GM12878 (cell line): Measurements from ENCODE around the gene ARMC10. TPM values are rescaled to one million over a fixed set of nuclear protein-coding genes. Genes with fewer than 3 reads are reported as not detected.

Source experiments
- ATAC-seq: fragments of 200-7000 bp; cut with Tn5 transposase; 3 replicates; pipeline ENCODE4 v1.9.1; 2020; ENCODE audit warnings: mild to moderate bottlenecking, moderate library complexity
- BruUV-seq: library from RNA; stranded (reverse); fragments of 400-500 nt; replicated peaks from 2 replicates; lab custom pipeline; 2021; lab: Mats Ljungman, UMichigan
- CTCF ChIA-PET: fragments of 300-600 bp; sonication (Branson Sonifier 250); formaldehyde crosslinking; extraction: SDS; loops from one replicate; lab custom pipeline; 2021; ENCODE audit warnings: inconsistent platforms; lab: Yijun Ruan, JAX
- POLR2A ChIA-PET: fragments of 350-600 bp; formaldehyde crosslinking; extraction: SDS; loops from one replicate; lab custom pipeline; 2021; ENCODE audit warnings: inconsistent platforms; lab: Charles Lee
- RAD21 ChIA-PET: fragments of 300-600 bp; sonication (Branson Sonifier 250); formaldehyde crosslinking; loops from one replicate; lab custom pipeline; 2023; ENCODE audit warnings: antibody characterized with exemption; ENCODE audit not compliant: unreplicated experiment; lab: Charles Lee
- SMC1A ChIA-PET: fragments of 300-600 bp; sonication (Branson Sonifier 250); formaldehyde crosslinking; loops from one replicate; lab custom pipeline; 2023; ENCODE audit not compliant: unreplicated experiment, uncharacterized antibody; lab: Charles Lee
- DNase-seq: peaks from one replicate; pipeline ENCODE4 v3.0.0-alpha.2; 2011; ENCODE audit warnings: low read depth, low spot score
- FAIRE-seq: peaks from 3 replicates; lab custom pipeline; 2011; peaks lifted over from hg19 to GRCh38; lab: Jason Lieb, UNC
- H2AFZ ChIP-seq: 2 replicates; pipeline ENCODE4 v1.6.0; 2011; ENCODE audit warnings: low read depth, low read length, control low read depth; ENCODE audit not compliant: control insufficient read depth
- H3K27ac ChIP-seq: 2 replicates; pipeline ENCODE4 v1.5.1; 2011; ENCODE audit warnings: control low read depth; ENCODE audit not compliant: control insufficient read depth, insufficient read depth
- H3K27me3 ChIP-seq, 2 experiments: replicated peaks in 1 of 2; 2 replicates each; pipeline versions ENCODE4 v1.6.0 to v1.6.1; 2011; ENCODE audit warnings: low read length in 1 of 2; ENCODE audit not compliant: control insufficient read depth in 2 of 2, insufficient read depth in 2 of 2
- H3K36me3 ChIP-seq, 2 experiments: 2 replicates each; pipeline ENCODE4 v1.5.1; 2011; ENCODE audit warnings: low read length in 1 of 2; ENCODE audit not compliant: control insufficient read depth in 2 of 2, insufficient read depth in 2 of 2
- H3K4me1 ChIP-seq: 2 replicates; pipeline ENCODE4 v1.6.1; 2011; ENCODE audit warnings: mild to moderate bottlenecking, low read length, moderate library complexity, mixed read lengths; ENCODE audit not compliant: control insufficient read depth, insufficient read depth
- H3K4me2 ChIP-seq: 2 replicates; pipeline ENCODE4 v1.6.0; 2011; ENCODE audit warnings: control low read depth; ENCODE audit not compliant: control insufficient read depth, insufficient read depth
- H3K4me3 ChIP-seq: fragments of 200-600 bp; sonication (generic); 2 replicates; pipeline ENCODE4 v1.5.1; 2016
- H3K79me2 ChIP-seq: 2 replicates; pipeline ENCODE4 v1.6.0; 2011; ENCODE audit warnings: low read length; ENCODE audit not compliant: control insufficient read depth, insufficient read depth
- H3K9ac ChIP-seq: 2 replicates; pipeline ENCODE4 v1.8.0; 2011; ENCODE audit warnings: low read length, control low read depth, mixed read lengths; ENCODE audit not compliant: control insufficient read depth, insufficient read depth
- H3K9me3 ChIP-seq: replicated peaks from 3 replicates; pipeline ENCODE4 v1.5.1; 2011; ENCODE audit warnings: mild to moderate bottlenecking, low read length; ENCODE audit not compliant: control insufficient read depth, insufficient read depth
- H4K20me1 ChIP-seq: 2 replicates; pipeline ENCODE4 v1.6.0; 2011; ENCODE audit not compliant: control insufficient read depth, insufficient read depth
- CTCF ChIP-seq, 3 experiments: IDR thresholded peaks in 2 of 3; conservative IDR thresholded peaks in 1 of 3; 2 replicates each; pipeline ENCODE4 v1.5.1; 2011; ENCODE audit warnings: low read depth in 3 of 3, low read length in 3 of 3, mild to moderate bottlenecking in 3 of 3, control low read depth in 2 of 3, moderate library complexity in 2 of 3, inconsistent platforms in 1 of 3, mixed read lengths in 1 of 3; ENCODE audit not compliant: control insufficient read depth in 2 of 3, insufficient read depth in 1 of 3; ENCODE audit errors: extremely low read depth in 1 of 3
- FOXK2 ChIP-seq: fragments of 450-650 bp; IDR thresholded peaks from 2 replicates; pipeline ENCODE4 v1.6.1; 2017; ENCODE audit warnings: mild to moderate bottlenecking, moderate library complexity
- GABPA ChIP-seq: IDR thresholded peaks from 2 replicates; pipeline ENCODE4 v1.6.1; 2014; ENCODE audit warnings: antibody characterized with exemption, low read depth, mild to moderate bottlenecking, inconsistent platforms
- HDAC6 ChIP-seq: fragments of 200-600 bp; sonication (generic); IDR thresholded peaks from one replicate; pipeline ENCODE4 v1.8.0; 2017; ENCODE audit warnings: antibody characterized with exemption; ENCODE audit not compliant: unreplicated experiment
- HDGF ChIP-seq: fragments of 450-650 bp; IDR thresholded peaks from 2 replicates; pipeline ENCODE4 v1.6.1; 2016; ENCODE audit warnings: antibody characterized with exemption
- KAT2A ChIP-seq: conservative IDR thresholded peaks from 2 replicates; pipeline ENCODE4 v1.6.1; 2011; ENCODE audit warnings: low read depth, low read length; ENCODE audit not compliant: control insufficient read depth
- MEF2A ChIP-seq: IDR thresholded peaks from 2 replicates; pipeline ENCODE4 v1.6.1; 2011; ENCODE audit warnings: low read depth, mild to moderate bottlenecking, low read length, moderate library complexity; ENCODE audit not compliant: insufficient read depth
- MYC ChIP-seq: IDR thresholded peaks from 2 replicates; pipeline ENCODE4 v1.6.1; 2011; ENCODE audit warnings: mild to moderate bottlenecking, low read length, moderate library complexity, inconsistent platforms; ENCODE audit not compliant: insufficient read depth, insufficient replicate concordance, insufficient read length, severe bottlenecking
- RAD21 ChIP-seq: IDR thresholded peaks from 2 replicates; pipeline ENCODE4 v1.6.1; 2011; ENCODE audit warnings: mild to moderate bottlenecking, low read depth, low read length, moderate library complexity; ENCODE audit not compliant: insufficient read depth
- RUNX3 ChIP-seq: IDR thresholded peaks from 2 replicates; pipeline ENCODE4 v1.6.1; 2012; ENCODE audit warnings: low read length, inconsistent platforms
- SMC3 ChIP-seq: IDR thresholded peaks from 2 replicates; pipeline ENCODE4 v1.6.1; 2011; ENCODE audit warnings: low read length, improper control_type of control experiment, borderline replicate concordance
- SREBF1 ChIP-seq: IDR thresholded peaks from 2 replicates; pipeline ENCODE4 v1.6.1; 2012; ENCODE audit warnings: mild to moderate bottlenecking, low read length
- SRF ChIP-seq, 2 experiments: IDR thresholded peaks; 2 replicates each; pipeline ENCODE4 v1.6.1; 2011; ENCODE audit warnings: low read depth in 2 of 2, low read length in 2 of 2, mild to moderate bottlenecking in 1 of 2, moderate library complexity in 1 of 2
- SUPT20H ChIP-seq: IDR thresholded peaks from 2 replicates; pipeline ENCODE4 v1.6.1; 2011; ENCODE audit warnings: low read depth, mild to moderate bottlenecking, low read length, moderate library complexity, borderline replicate concordance; ENCODE audit not compliant: control insufficient read depth
- SUZ12 ChIP-seq: fragments of 200-600 bp; sonication (generic); IDR thresholded peaks from one replicate; pipeline ENCODE4 v1.6.1; 2018; ENCODE audit warnings: antibody characterized with exemption, mild to moderate bottlenecking; ENCODE audit not compliant: unreplicated experiment
- TARDBP ChIP-seq: IDR thresholded peaks from 2 replicates; pipeline ENCODE4 v1.6.1; 2016; ENCODE audit warnings: borderline replicate concordance
- TCF7 ChIP-seq: IDR thresholded peaks from 2 replicates; pipeline ENCODE4 v1.6.1; 2014; ENCODE audit warnings: antibody characterized with exemption, borderline replicate concordance
- YY1 ChIP-seq: IDR thresholded peaks from 2 replicates; pipeline ENCODE4 v1.6.1; 2011; ENCODE audit warnings: low read depth, mild to moderate bottlenecking, low read length
- ZBTB4 ChIP-seq: fragments of 450-650 bp; formaldehyde crosslinking; IDR thresholded peaks from 2 replicates; pipeline ENCODE4 v1.4.0; 2022; ENCODE audit warnings: mild to moderate bottlenecking, moderate library complexity
- ZNF24 ChIP-seq: fragments of 450-650 bp; IDR thresholded peaks from 2 replicates; pipeline ENCODE4 v1.6.1; 2017; ENCODE audit warnings: antibody characterized with exemption, mild to moderate bottlenecking
- ZNF274 ChIP-seq: IDR thresholded peaks from one replicate; pipeline ENCODE4 v1.8.0; 2011; ENCODE audit not compliant: insufficient read length, insufficient read depth
- WGBS: methylation state at CpG from one replicate; pipeline ENCODE4 v1.1.6; 2016; ENCODE audit warnings: low lambda C conversion rate; ENCODE audit not compliant: insufficient replicate concordance, insufficient coverage; ENCODE audit errors: missing lambda C conversion rate; 5-methylcytosine and 5-hydroxymethylcytosine counted together
- in situ Hi-C: fragments of 300-500 bp; cut with MboI; formaldehyde crosslinking; loops from 9 replicates; pipeline ENCODE4 v1.14.3; 2018; ENCODE audit warnings: mixed read lengths
- intact Hi-C: fragments of 100-400 bp; cut with micrococcal nuclease; formaldehyde crosslinking; loops from one replicate; pipeline ENCODE4 v1.14.2; 2022; ENCODE audit not compliant: unreplicated experiment
- polyA plus RNA-seq, 11 experiments: library from polyadenylated mRNA; depleted of rRNA in 4 of 11; unstranded in 6 of 11; stranded (reverse) in 5 of 11; fragments of >200 nt; fragmentation: Nextera tagmentation in 4 of 11; fragmentation: Illumina TruSeq in 1 of 11; extraction: Ambion mirVana in 4 of 11; extraction: Trizol in 1 of 11; gene quantifications; 1 replicate in 1 of 11; 2 replicates in 10 of 11; pipeline versions ENCODE4 v1.2.1 to v1.2.3, GENCODE V29; 2011 to 2016; ENCODE audit warnings: inconsistent platforms in 2 of 11, missing spikeins in 2 of 11, low read depth in 1 of 11
- total RNA-seq, 4 experiments: library from RNA; depleted of rRNA in 3 of 4; stranded (reverse); fragments of >200 nt in 3 of 4; fragmentation: Illumina TruSeq in 1 of 4; extraction: Trizol in 1 of 4; gene quantifications; 2 replicates each; pipeline versions ENCODE4 v1.2.1 to v1.2.3, GENCODE V29; 2013 to 2021

The ARMC10 gene
- total and polyA plus RNA-seq, 10 of the 15 experiments (the other 5 are each of a cell fraction or from before 2014, with no cell fraction given) = 7.0 to 38.2 (median 24.1) TPM

- ChIA-PET CTCF (interaction anchor here (1.0 to 2.1 kb wide), 5 partner anchors 10 to 340 kb away, joined by 3 to 10 read pairs (median 8); partner anchors contain the start of genes ARMC10, FAM185A and FBXL13), POLR2A (no interaction called here), RAD21 (interaction anchor here (0.8 to 1.0 kb wide), 2 partner anchors 9 to 191 kb away, joined by 3 read pairs; partner anchors contain the start of genes ARMC10 and FBXL13), SMC1A (interaction anchor here (1.6 kb wide), 2 partner anchors 13 to 308 kb away, joined by 5 to 7 read pairs; no protein-coding TSS in a partner anchor)
- in situ Hi-C loops = no loop called here
- H3K9ac ChIP-seq = no peak overlapping the region
- intact Hi-C loops = loop anchor here (5.0 kb wide), 1 partner anchor 318 kb away; the partner anchor contains the start of gene FAM185A
- DNase-seq = no peak
- no TSS peak for BruUV-seq
- H3K27me3 ChIP-seq = no peaks in the 10 kb centered on the region
- no peaks in the 10 kb centered on the region for H3K4me1 ChIP-seq
- no peaks in the 10 kb centered on the region for H4K20me1 ChIP-seq
- no peaks in the 10 kb centered on the region for H3K9me3 ChIP-seq
- no peak for FAIRE-seq
- H3K4me3 ChIP-seq = no peak overlapping the region
- WGBS = 0% methylated on average over 1 of the region's 1 CpG
- no peaks in the 10 kb centered on the region for H3K79me2 ChIP-seq
- H3K27ac ChIP-seq = no peak overlapping the region
- peak; percentile 96 for ATAC-seq
- H3K4me2 ChIP-seq = no peak overlapping the region
- H3K36me3 ChIP-seq = no peaks in the 10 kb centered on the region
- no peak overlapping the region for H2AFZ ChIP-seq
- TF ChIP-seq MYC (no peak), SMC3 (peak; percentile 54; the same call in 1 of the 2 replicates), RUNX3 (no peak), TCF7 (no peak), ZNF24 (no peak), RAD21 (peak; percentile 48), FOXK2 (no peak), ZNF274 (no peak), SRF (IDR thresholded peaks at IDR 0.05; ENCODE audit: low read depth in 2 of 2, low read length in 2 of 2) (no peak), SREBF1 (no peak), KAT2A (no peak), HDGF (no peak), YY1 (0 out of 2 replicates have a peak, but pooled peaks have one; percentile 36), SUPT20H (no peak), MEF2A (no peak), GABPA (no peak), TARDBP (no peak), SUZ12 (no peak), CTCF (IDR thresholded peaks at IDR 0.05 in 2 of 3, conservative IDR thresholded peaks at IDR 0.05 in 1 of 3; ENCODE audit: control insufficient read depth in 2 of 3, extremely low read depth in 1 of 3, insufficient read depth in 1 of 3, low read depth in 3 of 3, low read length in 3 of 3) (peak; percentile 58 to 72 (median 60)), ZBTB4 (CRISPR knock-in tag) (no peak), HDAC6 (no peak)
Observed at GRCh38 chr7:103065667-103066066, 9.3 kb upstream of the ARMC10 start.
